Mesodermal cell (in vitro differentiated cells): ENCODE measurements around the gene TLE3.

Experiments used
- H3K27ac ChIP-seq: 2 replicates; pipeline ENCODE4 v1.7.0; 2013; ENCODE audit warnings: mild to moderate bottlenecking, low read depth, low read length, moderate library complexity; ENCODE audit not compliant: severe bottlenecking
- H3K36me3 ChIP-seq: 2 replicates; pipeline ENCODE4 v1.7.1; 2013; ENCODE audit warnings: mild to moderate bottlenecking, low read length, moderate library complexity; ENCODE audit not compliant: control insufficient read depth, insufficient read depth
- H3K4me1 ChIP-seq: one replicate; pipeline ENCODE4 v1.7.1; 2013; ENCODE audit warnings: mild to moderate bottlenecking, low read length; ENCODE audit not compliant: insufficient read depth, control insufficient read depth, poor library complexity, severe bottlenecking
- H3K4me3 ChIP-seq: 2 replicates; pipeline ENCODE4 v1.7.0; 2013; ENCODE audit warnings: low read length, control low read depth, mild to moderate bottlenecking; ENCODE audit not compliant: insufficient read depth, poor library complexity, severe bottlenecking; ENCODE audit errors: extremely low read depth
- H3K9me3 ChIP-seq: 2 replicates; pipeline ENCODE4 v1.7.1; 2013; ENCODE audit warnings: mild to moderate bottlenecking, low read length, moderate library complexity; ENCODE audit not compliant: control insufficient read depth
- WGBS, 2 experiments: methylation state at CpG; one replicate each; pipeline ENCODE4 v1.1.5; 2013; ENCODE audit warnings: missing lambda C conversion rate in 2 of 2; ENCODE audit not compliant: insufficient coverage in 2 of 2; 5-methylcytosine and 5-hydroxymethylcytosine counted together

Gene TLE3

DNA sequence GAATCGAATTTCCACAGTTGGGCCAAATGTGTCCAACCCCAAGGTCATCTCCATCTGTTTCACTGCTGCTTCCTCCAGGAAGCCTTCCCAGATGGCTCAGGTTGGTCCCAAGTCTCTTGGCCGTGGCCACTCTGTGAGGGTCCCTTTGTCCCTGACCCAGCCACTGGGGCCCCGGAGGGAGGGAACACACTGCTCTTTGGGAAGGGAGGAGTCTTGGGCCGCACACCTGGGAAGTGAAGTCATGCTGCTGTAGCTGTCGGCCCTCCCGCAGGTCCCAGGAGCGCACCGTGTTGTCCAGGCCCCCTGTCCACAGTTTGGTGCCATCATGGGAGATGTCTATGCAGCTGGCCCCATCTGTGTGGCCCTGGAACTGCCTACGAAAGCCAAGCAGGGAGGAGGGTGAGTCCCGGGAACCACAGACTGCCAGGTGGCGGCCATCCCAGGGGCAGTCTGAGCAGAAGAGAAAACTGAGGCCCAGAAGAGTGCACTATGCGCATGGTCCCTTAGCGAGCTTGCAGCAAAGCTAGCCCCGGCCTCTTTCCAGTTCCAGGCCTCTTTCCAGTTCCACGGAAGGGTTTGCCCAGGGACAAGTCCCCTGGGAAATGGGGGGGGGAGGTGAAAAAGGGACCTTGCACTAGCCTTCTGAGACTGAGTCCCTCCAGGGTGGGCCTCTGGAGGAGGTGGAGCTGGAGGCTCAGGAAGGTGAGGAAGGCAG is 44.6 kb downstream of the TLE3 start:
- WGBS, 2 experiments: 96 to 97% methylated on average over 6 to 14 of the region's 15 CpGs
- Histone ChIP-seq H3K4me3 (no peak overlapping the region), H3K36me3 (peaks cover 92% of the 10 kb centered on the region), H3K4me1 (peaks cover 4% of the 10 kb centered on the region), H3K27ac (no peak overlapping the region), H3K9me3 (no peaks in the 10 kb centered on the region)

DNA sequence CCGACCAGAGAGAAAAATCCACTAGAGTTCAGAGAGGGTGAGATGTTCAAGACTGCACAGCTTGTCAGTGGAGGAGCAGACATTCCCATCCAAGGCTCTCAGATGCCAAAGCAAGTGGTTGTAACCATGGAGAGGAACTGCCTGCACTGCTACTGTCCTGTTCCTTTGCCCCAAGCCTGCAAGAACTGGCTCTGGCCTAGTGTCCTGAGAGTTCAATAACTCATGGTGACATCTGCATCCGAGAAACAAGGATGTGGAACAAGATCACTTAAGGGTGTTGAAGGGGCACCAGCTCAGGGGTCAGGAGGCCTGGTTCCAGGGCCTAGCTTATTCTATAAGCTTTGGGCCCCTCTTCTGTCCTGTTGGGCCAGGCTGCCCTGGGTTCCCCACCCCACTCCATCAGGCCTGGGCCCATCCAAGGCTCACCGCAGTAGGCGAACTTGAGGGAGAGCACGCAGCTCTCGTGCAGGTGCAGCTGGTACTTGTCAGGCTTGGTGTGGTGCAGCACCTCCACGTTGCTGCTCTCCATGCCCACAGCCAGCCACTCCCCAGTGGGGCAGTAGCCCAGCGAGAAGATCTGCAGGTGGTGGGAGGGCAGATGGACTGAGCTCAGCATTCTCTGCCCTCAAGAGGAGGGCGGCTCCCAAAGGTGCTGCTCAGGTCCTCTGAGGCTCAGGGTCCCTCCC is 45.6 kb downstream of the TLE3 start:
- H3K9me3 ChIP-seq: no peaks in the 10 kb centered on the region
- peaks cover 4% of the 10 kb centered on the region for H3K4me1 ChIP-seq
- peaks cover 86% of the 10 kb centered on the region for H3K36me3 ChIP-seq
- H3K27ac ChIP-seq: no peak overlapping the region
- 87 to 98% methylated on average over 4 to 6 of the region's 9 CpGs for WGBS, 2 experiments
- H3K4me3 ChIP-seq: no peak overlapping the region

DNA sequence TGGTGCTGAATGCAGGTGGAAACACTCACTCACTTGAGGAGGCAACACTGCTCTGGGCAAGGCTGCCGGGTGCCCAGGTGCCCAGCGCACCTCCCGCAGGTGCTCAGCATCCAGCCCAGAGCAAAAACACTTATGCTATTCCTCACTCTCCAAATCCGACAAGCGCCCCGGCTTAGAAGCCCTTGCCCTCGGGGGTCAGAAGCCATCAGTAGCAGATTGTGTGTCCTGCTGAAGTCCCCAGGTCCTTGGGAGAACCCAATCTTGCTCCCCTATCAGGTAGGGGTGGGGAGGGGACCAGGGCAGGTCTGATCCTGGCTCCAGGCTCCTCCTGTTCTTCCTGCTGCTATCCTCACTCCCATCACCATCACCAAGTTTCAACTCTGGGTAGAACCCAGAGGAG is 46.7 kb downstream of the TLE3 start:
- H3K4me1 ChIP-seq: peaks cover 2% of the 10 kb centered on the region
- no peak overlapping the region for H3K4me3 ChIP-seq
- no peaks in the 10 kb centered on the region for H3K9me3 ChIP-seq
- H3K36me3 ChIP-seq: peaks cover 79% of the 10 kb centered on the region
- WGBS, 2 experiments: 93 to 97% methylated on average over 3 to 7 of the region's 7 CpGs
- H3K27ac ChIP-seq: no peak overlapping the region

DNA sequence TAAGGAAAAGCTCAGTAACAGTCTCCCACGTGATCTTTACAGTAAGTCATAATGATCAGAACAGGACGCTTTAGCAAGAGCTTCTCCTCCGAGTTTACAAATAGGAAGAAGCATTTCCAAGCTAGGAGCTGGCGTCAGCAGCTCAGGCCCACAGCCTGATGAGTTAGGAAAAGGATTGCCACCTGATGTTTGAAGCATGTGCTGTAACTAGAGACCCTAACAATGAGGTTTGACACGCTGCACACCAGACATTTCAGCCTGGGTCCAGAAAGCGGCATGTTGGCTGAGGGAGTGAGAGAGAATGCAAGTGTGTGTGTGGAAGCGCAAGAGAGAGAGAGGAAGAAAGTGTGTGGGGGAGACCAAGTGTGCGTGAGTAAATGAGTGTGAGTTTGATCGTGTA is 47.3 kb downstream of the TLE3 start:
- Histone ChIP-seq H3K9me3 (no peaks in the 10 kb centered on the region), H3K36me3 (peaks cover 74% of the 10 kb centered on the region), H3K27ac (no peak overlapping the region), H3K4me1 (no peaks in the 10 kb centered on the region), H3K4me3 (no peak overlapping the region)
- 89 to 92% methylated on average over 8 to 9 of the region's 9 CpGs for WGBS, 2 experiments

DNA sequence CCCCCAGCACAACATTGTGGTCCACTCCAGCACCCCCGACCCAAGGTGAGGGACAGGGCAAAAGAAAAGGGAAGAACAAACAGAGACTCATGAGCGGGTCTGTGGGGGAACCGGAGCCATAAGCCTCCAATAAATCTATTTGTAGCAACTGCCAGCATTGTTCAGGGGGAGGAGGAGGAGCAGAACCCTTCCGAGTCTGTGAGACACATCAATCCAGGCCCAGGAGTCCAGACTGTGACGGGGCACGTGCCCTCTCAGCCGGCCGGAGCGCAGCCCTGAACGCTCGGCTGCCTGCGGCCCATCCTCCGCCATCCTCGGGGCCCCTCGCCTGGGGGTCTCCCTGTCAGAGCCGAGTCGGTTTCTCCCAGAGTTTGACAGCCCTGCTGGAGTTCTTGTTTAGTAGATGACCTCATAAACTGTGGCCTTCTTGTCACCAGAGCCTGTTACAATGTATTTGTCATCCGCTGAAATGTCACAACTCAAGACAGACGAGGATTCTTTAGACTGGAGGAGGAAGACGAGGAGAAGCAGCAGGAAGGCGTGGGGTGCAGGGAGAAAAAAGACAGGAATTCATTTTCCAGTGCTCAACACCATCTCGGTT is 47.9 kb downstream of the TLE3 start:
- H3K27ac ChIP-seq: no peak overlapping the region
- no peaks in the 10 kb centered on the region for H3K9me3 ChIP-seq
- peaks cover 69% of the 10 kb centered on the region for H3K36me3 ChIP-seq
- H3K4me1 ChIP-seq: no peaks in the 10 kb centered on the region
- H3K4me3 ChIP-seq: no peak overlapping the region
- 76 to 78% methylated on average over 17 to 18 of the region's 22 CpGs for WGBS, 2 experiments

DNA sequence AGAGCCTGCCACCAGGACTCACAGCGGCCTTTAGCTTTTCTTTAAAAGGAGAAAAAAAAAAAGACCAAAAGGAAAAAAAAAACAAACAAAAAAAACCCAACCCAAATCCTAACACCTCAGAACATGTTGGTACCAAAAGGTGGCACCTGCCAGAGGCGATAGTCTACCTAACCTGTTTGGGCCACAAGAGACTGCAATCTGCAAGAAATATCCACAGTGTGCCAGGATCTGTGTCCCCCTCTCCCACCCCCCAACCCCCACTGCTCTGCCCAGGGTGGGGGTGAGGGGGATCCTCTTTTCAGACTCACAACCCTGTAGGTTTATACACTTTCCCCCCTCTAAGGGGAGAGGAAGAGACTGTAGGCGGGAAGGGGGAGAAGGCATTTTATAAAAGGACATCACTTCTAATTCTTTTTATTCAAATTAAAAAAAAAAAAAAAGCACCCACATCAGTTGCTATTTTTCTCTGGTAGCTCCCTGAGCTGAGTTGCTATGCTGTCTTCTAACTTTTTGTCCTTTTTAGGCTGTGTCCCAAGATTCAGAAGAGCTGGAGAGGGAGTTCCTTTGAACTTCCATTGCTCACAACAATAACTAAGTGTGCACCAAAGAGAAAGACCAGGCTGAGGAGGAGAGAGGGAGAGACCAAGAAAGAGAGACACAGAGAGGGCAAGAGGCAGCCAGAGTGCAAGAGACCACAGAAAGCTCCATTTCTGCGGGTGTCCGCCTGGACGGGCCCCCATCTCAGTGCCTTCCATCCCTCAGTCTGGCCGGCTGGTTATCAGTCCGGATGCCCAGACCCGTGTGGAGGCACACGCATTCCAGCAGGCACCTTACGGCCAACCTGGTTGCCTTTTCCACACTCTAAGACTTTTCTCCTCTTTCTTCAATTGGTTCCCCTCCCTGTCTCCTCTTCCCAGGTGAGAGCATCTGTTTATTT is 48.9 kb downstream of the TLE3 start:
- H3K9me3 ChIP-seq: no peaks in the 10 kb centered on the region
- H3K4me1 ChIP-seq: no peaks in the 10 kb centered on the region
- WGBS, 2 experiments: 97 to 99% methylated on average over 8 of the region's 11 CpGs
- H3K4me3 ChIP-seq: no peak overlapping the region
- H3K27ac ChIP-seq: no peak overlapping the region
- H3K36me3 ChIP-seq: peaks cover 60% of the 10 kb centered on the region

DNA sequence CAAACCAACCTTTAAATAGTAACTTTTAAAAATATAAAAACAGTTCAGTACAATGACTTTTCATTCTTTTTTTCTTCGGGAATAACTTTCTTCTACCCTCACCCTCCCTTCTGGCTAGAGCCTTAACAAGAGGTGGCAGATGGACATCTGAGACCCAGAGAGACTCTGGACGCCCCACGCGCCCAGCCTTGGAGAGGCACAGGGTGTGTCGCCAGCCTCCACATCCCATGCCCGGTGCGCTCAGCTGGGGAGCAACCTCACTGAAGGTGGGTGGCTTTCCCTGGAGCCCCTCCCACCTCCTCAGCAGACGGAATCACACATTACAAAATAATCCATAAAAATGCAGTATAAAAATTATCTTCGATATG is 49.5 kb downstream of the TLE3 start:
- Histone ChIP-seq H3K4me1 (no peaks in the 10 kb centered on the region), H3K36me3 (peaks cover 53% of the 10 kb centered on the region), H3K4me3 (no peak overlapping the region), H3K27ac (no peak overlapping the region), H3K9me3 (no peaks in the 10 kb centered on the region)
- 94 to 98% methylated on average over 7 of the region's 9 CpGs for WGBS, 2 experiments

DNA sequence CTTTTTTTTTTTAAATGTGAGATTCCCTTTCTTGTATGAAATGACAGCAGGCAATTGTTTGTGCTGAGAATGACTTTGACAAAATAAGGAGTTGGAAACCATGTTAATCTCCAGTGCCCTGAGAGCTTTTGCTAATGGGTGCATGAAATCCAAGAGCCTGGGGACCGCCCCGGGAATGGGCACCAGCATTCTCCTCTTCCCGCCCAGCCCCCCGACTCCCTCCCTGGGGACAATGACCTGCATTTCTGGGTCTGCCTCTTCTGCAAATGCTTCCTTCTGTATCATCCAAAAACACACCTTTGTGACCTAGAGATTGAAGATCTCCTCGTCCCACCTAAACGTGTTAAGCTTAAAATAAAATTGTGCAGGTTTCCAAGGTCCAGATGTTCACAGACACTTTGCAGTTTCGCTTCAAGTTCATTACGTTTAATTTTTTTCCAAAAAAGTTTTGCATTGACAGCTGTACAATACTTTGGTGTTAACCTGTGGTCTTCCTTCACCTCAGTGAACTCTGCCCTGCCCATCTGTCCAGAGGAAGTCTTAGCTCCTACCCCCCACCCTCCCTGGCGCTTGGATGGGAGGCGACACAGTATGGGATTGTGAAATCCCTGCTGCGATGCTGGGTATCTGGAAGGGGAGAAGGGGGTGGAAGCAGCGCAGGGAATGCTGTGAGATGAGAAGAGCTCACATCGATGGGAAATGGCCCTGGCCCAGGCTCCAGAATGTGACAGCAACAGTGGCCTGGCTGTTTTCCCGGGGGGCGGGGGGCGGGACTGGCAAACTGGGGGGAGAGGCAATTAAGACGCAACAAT is 50.1 kb downstream of the TLE3 start:
- peaks cover 47% of the 10 kb centered on the region for H3K36me3 ChIP-seq
- no peak overlapping the region for H3K4me3 ChIP-seq
- H3K27ac ChIP-seq: no peak overlapping the region
- 89 to 94% methylated on average over 11 to 14 of the region's 17 CpGs for WGBS, 2 experiments
- H3K4me1 ChIP-seq: no peaks in the 10 kb centered on the region
- no peaks in the 10 kb centered on the region for H3K9me3 ChIP-seq

DNA sequence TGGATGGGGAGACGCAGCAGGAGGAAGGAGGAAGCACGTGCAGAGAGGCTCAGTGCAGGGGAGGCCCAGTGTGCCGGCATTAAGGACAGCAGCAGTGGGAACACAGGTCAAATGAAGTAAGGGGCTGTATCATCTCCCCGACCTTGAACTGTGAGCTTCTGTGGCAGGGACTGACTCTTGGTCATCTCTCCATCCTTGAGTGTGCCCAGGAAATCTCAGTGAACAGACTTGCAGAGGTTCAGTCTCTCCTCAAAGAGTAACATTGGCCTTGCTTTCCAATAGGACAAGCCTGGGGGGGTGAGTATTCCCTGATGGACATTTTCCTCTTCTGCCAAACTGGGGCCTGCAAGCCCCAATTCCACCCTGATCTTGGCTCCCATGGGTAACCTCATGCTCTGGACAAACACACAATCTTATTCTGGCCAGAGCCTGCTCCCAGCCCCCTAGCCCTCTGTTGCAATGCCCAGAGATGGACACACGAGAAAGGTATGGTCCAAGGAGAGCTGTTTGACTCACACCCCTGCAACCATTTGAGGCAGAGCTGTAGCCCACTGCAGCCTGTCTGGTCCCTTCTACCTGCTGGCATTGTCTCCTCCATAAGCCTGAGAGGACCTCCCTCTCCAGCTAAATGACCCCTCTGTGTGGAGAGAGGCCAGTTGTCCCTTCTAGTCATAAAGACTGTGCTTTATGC is 50.9 kb downstream of the TLE3 start:
- 91 to 93% methylated on average over 5 of the region's 5 CpGs for WGBS, 2 experiments
- Histone ChIP-seq H3K4me1 (no peaks in the 10 kb centered on the region), H3K27ac (no peak overlapping the region), H3K9me3 (no peaks in the 10 kb centered on the region), H3K4me3 (no peak overlapping the region), H3K36me3 (peaks cover 41% of the 10 kb centered on the region)
